ENCODE measurements around the gene EXOC1. TPM values are rescaled to one million over a fixed set of nuclear protein-coding genes. Genes with fewer than 3 reads are reported as not detected.

Gene EXOC1
- total RNA-seq, 1 experiment from 2014 or later: 21.2 TPM

DNA sequence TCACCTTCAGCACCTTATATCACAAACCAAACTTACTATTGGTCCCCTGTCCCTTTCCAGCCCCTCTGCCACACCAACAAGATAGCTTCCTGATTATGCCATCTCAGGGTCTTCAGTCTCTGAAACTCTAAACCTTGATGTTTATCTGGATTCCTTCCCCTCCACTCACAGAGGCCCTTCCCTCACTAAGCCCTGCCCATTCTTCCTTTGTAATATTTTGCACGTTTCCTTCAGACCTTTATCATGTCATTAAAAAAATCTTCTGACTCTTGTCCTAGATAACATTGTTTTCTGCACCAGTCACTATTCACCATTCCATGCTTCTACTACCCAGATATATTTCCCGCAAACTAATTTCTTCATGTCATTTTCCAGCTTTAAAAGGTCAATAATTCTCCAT is 77.6 kb downstream of the EXOC1 start:
- H3K14ac ChIP-seq (ENCODE audit: insufficient read depth, low read length): no peak overlapping the region
- H3K79me1 ChIP-seq (ENCODE audit: insufficient read depth, low read depth, low read length, poor library complexity, severe bottlenecking): no peaks in the 10 kb centered on the region
- Mint-ChIP-seq H3K4me3 (no peak overlapping the region), H3K27ac (no peak overlapping the region), H3K4me1 (peaks cover 19 to 23% of the 10 kb centered on the region in 2 experiments), H3K36me3 (ENCODE audit: insufficient read depth in 1 of 3, low read depth in 3 of 3) (peaks cover 1 to 14% (median 3%) of the 10 kb centered on the region in 3 experiments; a peak in 6 of 7 replicates), H3K27me3 (ENCODE audit: low read depth) (no peaks in the 10 kb centered on the region), H3K9me3 (peaks cover 7 to 12% of the 10 kb centered on the region in 2 experiments)
- no peak overlapping the region for H2BK15ac ChIP-seq (ENCODE audit: low read depth, low read length)
- no peak overlapping the region for H3K27ac ChIP-seq (ENCODE audit: insufficient read length, low read depth, low read length)
- H3K27me3 ChIP-seq (ENCODE audit: insufficient read depth, low read length): no peaks in the 10 kb centered on the region
- H3K56ac ChIP-seq (ENCODE audit: insufficient read length, low read depth, low read length): no peak overlapping the region
- DNase-seq: no peak
- no peaks in the 10 kb centered on the region for H3K79me2 ChIP-seq (ENCODE audit: insufficient read depth, low read length)
- H3K4me2 ChIP-seq (ENCODE audit: insufficient read depth, insufficient read length, low read length): no peak overlapping the region
- H2BK120ac ChIP-seq (ENCODE audit: low read depth, low read length, poor library complexity, severe bottlenecking): no peak overlapping the region
- no peak overlapping the region for H3K23ac ChIP-seq (ENCODE audit: insufficient read length, low read depth, low read length)
- no peak overlapping the region for H2BK5ac ChIP-seq (ENCODE audit: insufficient read length, low read length)
- no peak overlapping the region for H3K4ac ChIP-seq (ENCODE audit: low read depth, low read length)
- H3K18ac ChIP-seq (ENCODE audit: insufficient read length, low read depth, low read length): no peak overlapping the region
- H2AFZ ChIP-seq (ENCODE audit: low read length): no peak overlapping the region
- no peaks in the 10 kb centered on the region for H3K23me2 ChIP-seq (ENCODE audit: insufficient read length, low read depth, low read length, poor library complexity, severe bottlenecking)
- H4K5ac ChIP-seq (ENCODE audit: insufficient read length, low read depth, low read length): no peak overlapping the region
- TF ChIP-seq, protein P1, sequence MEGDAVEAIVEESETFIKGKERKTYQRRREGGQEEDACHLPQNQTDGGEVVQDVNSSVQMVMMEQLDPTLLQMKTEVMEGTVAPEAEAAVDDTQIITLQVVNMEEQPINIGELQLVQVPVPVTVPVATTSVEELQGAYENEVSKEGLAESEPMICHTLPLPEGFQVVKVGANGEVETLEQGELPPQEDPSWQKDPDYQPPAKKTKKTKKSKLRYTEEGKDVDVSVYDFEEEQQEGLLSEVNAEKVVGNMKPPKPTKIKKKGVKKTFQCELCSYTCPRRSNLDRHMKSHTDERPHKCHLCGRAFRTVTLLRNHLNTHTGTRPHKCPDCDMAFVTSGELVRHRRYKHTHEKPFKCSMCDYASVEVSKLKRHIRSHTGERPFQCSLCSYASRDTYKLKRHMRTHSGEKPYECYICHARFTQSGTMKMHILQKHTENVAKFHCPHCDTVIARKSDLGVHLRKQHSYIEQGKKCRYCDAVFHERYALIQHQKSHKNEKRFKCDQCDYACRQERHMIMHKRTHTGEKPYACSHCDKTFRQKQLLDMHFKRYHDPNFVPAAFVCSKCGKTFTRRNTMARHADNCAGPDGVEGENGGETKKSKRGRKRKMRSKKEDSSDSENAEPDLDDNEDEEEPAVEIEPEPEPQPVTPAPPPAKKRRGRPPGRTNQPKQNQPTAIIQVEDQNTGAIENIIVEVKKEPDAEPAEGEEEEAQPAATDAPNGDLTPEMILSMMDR (conservative IDR thresholded peaks at IDR 0.05): no peak
- no peak overlapping the region for H3T11ph ChIP-seq (ENCODE audit: low read length)
- no CpG with 5 or more reads among the region's 2 CpGs for WGBS (ENCODE audit: extremely low coverage, insufficient read length, low lambda C conversion rate)
- no peaks in the 10 kb centered on the region for H4K20me1 ChIP-seq (ENCODE audit: control insufficient read depth, insufficient read depth, insufficient read length)
- no peak overlapping the region for H4K8ac ChIP-seq (replicated peaks; ENCODE audit: insufficient read length, low read depth, low read length)
- H3K4me1 ChIP-seq (ENCODE audit: insufficient read depth, low read length): peaks cover 2% of the 10 kb centered on the region; the same call in 1 of the 2 replicates
- no peak overlapping the region for H3K9ac ChIP-seq (ENCODE audit: extremely low read depth, insufficient read length, low read length)
- no peak overlapping the region for H2AK5ac ChIP-seq (ENCODE audit: insufficient read length, low read length)
- H2BK20ac ChIP-seq (ENCODE audit: low read depth, low read length, poor library complexity, severe bottlenecking): no peak overlapping the region
- no peak overlapping the region for H2BK12ac ChIP-seq (ENCODE audit: insufficient read length, low read depth, low read length)
- H3K9me3 ChIP-seq (ENCODE audit: control insufficient read depth, low read depth, low read length): no peaks in the 10 kb centered on the region
- H4K91ac ChIP-seq (ENCODE audit: insufficient read length, low read depth, low read length): no peak overlapping the region
